DND-41 (cell line): ENCODE data around the gene PRDM8.

ENCODE experiments used
- ATAC-seq: fragments of 200-7000 bp; cut with Tn5 transposase; 3 replicates; pipeline ENCODE4 v1.9.1; 2021; ENCODE audit warnings: low read depth; ENCODE audit not compliant: insufficient read depth
- DNase-seq: peaks from one replicate; pipeline ENCODE4 v3.0.0-alpha.2; 2020
- H2AFZ ChIP-seq: 2 replicates; pipeline ENCODE4 v1.6.0; 2012; ENCODE audit warnings: low read depth, low read length
- H3K27ac ChIP-seq: 2 replicates; pipeline ENCODE4 v1.5.1; 2012; ENCODE audit warnings: low read length, inconsistent platforms
- H3K27me3 ChIP-seq: fragments of 200-600 bp; sonication (generic); 2 replicates; pipeline ENCODE4 v1.6.0; 2012; ENCODE audit warnings: low read length, mild to moderate bottlenecking, inconsistent platforms; ENCODE audit not compliant: insufficient read depth, poor library complexity
- H3K36me3 ChIP-seq: 2 replicates; pipeline ENCODE4 v1.5.1; 2012; ENCODE audit warnings: low read length, inconsistent platforms; ENCODE audit not compliant: insufficient read depth
- H3K4me1 ChIP-seq: 2 replicates; pipeline ENCODE4 v1.5.1; 2012; ENCODE audit warnings: mild to moderate bottlenecking, low read length; ENCODE audit not compliant: insufficient read depth
- H3K4me2 ChIP-seq: 2 replicates; pipeline ENCODE4 v1.6.0; 2012; ENCODE audit warnings: mild to moderate bottlenecking, moderate library complexity, low read length, inconsistent platforms; ENCODE audit not compliant: insufficient read depth
- H3K4me3 ChIP-seq, 2 experiments: fragments of 200-600 bp in 1 of 2; shearing (Covaris generic) in 1 of 2; 2 replicates each; pipeline ENCODE4 v1.5.1; 2012 to 2016; ENCODE audit warnings: inconsistent platforms in 2 of 2, low read length in 2 of 2, mild to moderate bottlenecking in 2 of 2, low read depth in 1 of 2, moderate library complexity in 1 of 2
- H3K79me2 ChIP-seq: 2 replicates; pipeline ENCODE4 v1.6.0; 2012; ENCODE audit warnings: low read length, inconsistent platforms; ENCODE audit not compliant: insufficient read depth
- H3K9ac ChIP-seq: 2 replicates; pipeline ENCODE4 v1.6.0; 2012; ENCODE audit warnings: low read depth, mild to moderate bottlenecking, inconsistent platforms, low read length, moderate library complexity
- H3K9me3 ChIP-seq: 2 replicates; pipeline ENCODE4 v1.5.1; 2012; ENCODE audit warnings: low read length, moderate library complexity, mild to moderate bottlenecking, inconsistent platforms; ENCODE audit not compliant: insufficient read depth, severe bottlenecking
- H4K20me1 ChIP-seq: 2 replicates; pipeline ENCODE4 v1.6.0; 2012; ENCODE audit warnings: low read length; ENCODE audit not compliant: insufficient read depth
- EZH2 ChIP-seq: IDR thresholded peaks from 3 replicates; pipeline ENCODE4 v1.6.1; 2012; ENCODE audit warnings: borderline replicate concordance, low read depth, mild to moderate bottlenecking, moderate library complexity, low read length, inconsistent platforms; ENCODE audit not compliant: severe bottlenecking
- TF ChIP-seq, protein P1 (sequence below): IDR thresholded peaks from 2 replicates; pipeline ENCODE4 v1.5.1; 2012; ENCODE audit warnings: borderline replicate concordance, low read length, moderate library complexity, mild to moderate bottlenecking; ENCODE audit not compliant: poor library complexity, severe bottlenecking; ENCODE audit errors: extremely low read depth

PRDM8 gene

DNA sequence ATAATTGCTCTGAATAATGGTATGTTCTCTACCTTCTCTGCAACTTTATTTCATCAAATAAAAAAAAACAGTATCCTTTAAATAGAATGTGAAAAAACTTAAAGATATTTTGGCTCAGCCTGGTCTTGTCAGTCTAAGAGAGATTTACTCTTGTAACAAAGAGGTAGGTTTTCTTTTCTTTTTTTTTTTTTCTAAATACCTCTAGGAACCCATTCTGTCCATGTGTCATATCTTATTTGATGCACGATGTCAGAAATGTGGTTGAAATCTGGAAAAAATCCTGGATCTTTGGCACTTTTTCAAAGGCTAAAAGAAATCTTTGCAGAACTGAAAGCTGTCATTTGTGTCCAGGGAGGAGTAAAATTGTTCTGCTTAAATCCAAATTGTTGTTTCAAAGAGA, 51.8 kb downstream of the PRDM8 start:
- no peak for DNase-seq
- H3K4me1 ChIP-seq = peaks cover 9% of the 10 kb centered on the region
- no peaks in the 10 kb centered on the region for H3K36me3 ChIP-seq
- no peak for ATAC-seq
- H2AFZ ChIP-seq = no peak overlapping the region
- H3K79me2 ChIP-seq = no peaks in the 10 kb centered on the region
- H3K27ac ChIP-seq = no peak overlapping the region
- H3K27me3 ChIP-seq = no peaks in the 10 kb centered on the region
- TF ChIP-seq EZH2 = no peak
- TF ChIP-seq, protein P1, sequence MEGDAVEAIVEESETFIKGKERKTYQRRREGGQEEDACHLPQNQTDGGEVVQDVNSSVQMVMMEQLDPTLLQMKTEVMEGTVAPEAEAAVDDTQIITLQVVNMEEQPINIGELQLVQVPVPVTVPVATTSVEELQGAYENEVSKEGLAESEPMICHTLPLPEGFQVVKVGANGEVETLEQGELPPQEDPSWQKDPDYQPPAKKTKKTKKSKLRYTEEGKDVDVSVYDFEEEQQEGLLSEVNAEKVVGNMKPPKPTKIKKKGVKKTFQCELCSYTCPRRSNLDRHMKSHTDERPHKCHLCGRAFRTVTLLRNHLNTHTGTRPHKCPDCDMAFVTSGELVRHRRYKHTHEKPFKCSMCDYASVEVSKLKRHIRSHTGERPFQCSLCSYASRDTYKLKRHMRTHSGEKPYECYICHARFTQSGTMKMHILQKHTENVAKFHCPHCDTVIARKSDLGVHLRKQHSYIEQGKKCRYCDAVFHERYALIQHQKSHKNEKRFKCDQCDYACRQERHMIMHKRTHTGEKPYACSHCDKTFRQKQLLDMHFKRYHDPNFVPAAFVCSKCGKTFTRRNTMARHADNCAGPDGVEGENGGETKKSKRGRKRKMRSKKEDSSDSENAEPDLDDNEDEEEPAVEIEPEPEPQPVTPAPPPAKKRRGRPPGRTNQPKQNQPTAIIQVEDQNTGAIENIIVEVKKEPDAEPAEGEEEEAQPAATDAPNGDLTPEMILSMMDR = no peak
- no peaks in the 10 kb centered on the region for H3K9me3 ChIP-seq
- no peak overlapping the region for H3K9ac ChIP-seq
- no peak overlapping the region for H3K4me3 ChIP-seq
- no peaks in the 10 kb centered on the region for H4K20me1 ChIP-seq
- H3K4me2 ChIP-seq = no peak overlapping the region

DNA sequence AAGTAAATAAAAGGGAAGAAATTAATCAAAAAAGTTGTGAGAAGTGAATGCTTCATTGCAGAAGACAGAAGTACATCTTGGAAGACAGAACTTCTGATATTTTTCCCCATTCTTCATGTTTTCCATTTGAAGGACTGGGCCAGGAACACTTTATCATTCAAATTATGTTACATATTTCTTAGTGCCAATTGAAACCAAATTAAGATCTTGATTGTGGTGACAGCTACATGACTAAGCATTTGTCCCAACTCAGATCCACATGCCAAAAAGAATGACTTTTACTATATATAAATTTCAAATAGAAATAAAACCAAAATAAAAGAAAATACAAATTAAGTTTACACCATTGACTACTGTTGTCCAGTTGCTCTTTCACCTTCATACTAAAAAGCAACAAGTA, 55.1 kb downstream of the PRDM8 start:
- Histone ChIP-seq H4K20me1 (no peaks in the 10 kb centered on the region), H3K27me3 (no peaks in the 10 kb centered on the region), H2AFZ (no peak overlapping the region), H3K79me2 (no peaks in the 10 kb centered on the region), H3K27ac (no peak overlapping the region), H3K4me1 (peaks cover 9% of the 10 kb centered on the region), H3K9ac (no peak overlapping the region), H3K36me3 (no peaks in the 10 kb centered on the region), H3K4me2 (no peak overlapping the region), H3K9me3 (no peaks in the 10 kb centered on the region), H3K4me3 (no peak overlapping the region)
- DNase-seq (no peak), ATAC-seq (no peak)
- no peak for TF ChIP-seq EZH2

DNA sequence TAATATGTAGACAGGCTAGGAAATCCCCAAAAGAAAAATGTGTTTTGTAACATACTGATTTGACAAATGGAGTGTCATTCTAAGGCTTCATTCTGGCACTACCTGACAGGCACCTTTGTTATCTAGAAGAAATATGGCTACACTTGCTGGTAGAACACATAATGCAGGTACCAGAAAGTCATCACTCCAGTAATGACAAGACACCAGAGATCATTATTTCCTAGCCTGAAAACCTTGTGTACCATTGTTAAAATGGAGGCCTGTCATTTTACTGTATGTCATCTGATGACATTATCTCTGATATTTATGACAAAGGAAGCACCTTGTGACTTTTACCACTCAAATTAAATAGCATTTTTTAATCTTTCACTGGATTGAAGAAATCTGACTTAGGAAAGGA, 55.6 kb downstream of the PRDM8 start:
- H3K4me3 ChIP-seq = no peak overlapping the region
- no peak overlapping the region for H3K9ac ChIP-seq
- H3K79me2 ChIP-seq = no peaks in the 10 kb centered on the region
- no peaks in the 10 kb centered on the region for H3K27me3 ChIP-seq
- peaks cover 9% of the 10 kb centered on the region for H3K4me1 ChIP-seq
- H3K9me3 ChIP-seq = no peaks in the 10 kb centered on the region
- DNase-seq = no peak
- no peak overlapping the region for H3K4me2 ChIP-seq
- no peak for ATAC-seq
- no peak overlapping the region for H3K27ac ChIP-seq
- H3K36me3 ChIP-seq = no peaks in the 10 kb centered on the region
- no peaks in the 10 kb centered on the region for H4K20me1 ChIP-seq
- H2AFZ ChIP-seq = no peak overlapping the region
- TF ChIP-seq, protein P1 = no peak
- no peak for TF ChIP-seq EZH2

DNA sequence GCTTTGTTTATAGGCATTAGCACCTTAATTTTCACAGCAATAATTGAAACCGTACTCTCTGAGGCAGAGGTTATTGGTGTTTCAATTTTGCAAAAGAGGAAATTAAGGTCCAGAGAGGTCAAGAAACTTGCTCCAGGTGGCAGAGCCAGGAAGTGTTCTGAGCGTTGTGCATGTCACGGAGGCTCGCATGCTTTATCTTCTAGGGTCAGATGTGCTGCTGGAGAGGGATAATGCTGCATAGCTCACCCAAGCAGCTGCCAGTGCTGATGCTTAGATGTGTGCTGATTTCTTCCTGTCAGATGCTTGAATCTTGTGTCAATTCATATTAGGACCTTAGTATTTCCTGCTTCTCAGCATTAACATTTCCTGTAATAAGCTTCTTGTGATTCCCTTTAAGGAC, 56.2 kb downstream of the PRDM8 start:
- 0 out of 2 replicates have a peak overlapping the region, but pooled peaks have one; percentile 40 for H2AFZ ChIP-seq
- H3K4me3 ChIP-seq = no peak overlapping the region
- no peaks in the 10 kb centered on the region for H4K20me1 ChIP-seq
- H3K4me2 ChIP-seq = no peak overlapping the region
- H3K79me2 ChIP-seq = no peaks in the 10 kb centered on the region
- TF ChIP-seq, protein P1 = no peak
- TF ChIP-seq EZH2 = no peak
- no peaks in the 10 kb centered on the region for H3K9me3 ChIP-seq
- peak; percentile 90 for ATAC-seq
- no peak overlapping the region for H3K9ac ChIP-seq
- no peaks in the 10 kb centered on the region for H3K27me3 ChIP-seq
- H3K4me1 ChIP-seq = peaks cover 9% of the 10 kb centered on the region
- DNase-seq = peak; percentile 37
- H3K27ac ChIP-seq = no peak overlapping the region
- H3K36me3 ChIP-seq = no peaks in the 10 kb centered on the region
